Stimulated activated CD4-positive, alpha-beta T cell treated with anti-CD3 and anti-CD28 coated beads, Interleukin-15, amount 100 ng/mL, for 48 hours (primary cell): Measurements from ENCODE around the gene ZNF557.

Experiments
- DNase-seq, 2 donors: peaks; one replicate each; pipeline ENCODE4 v3.0.0-alpha.2; 2020; ENCODE audit warnings: low read depth in 2 of 2

ZNF557 gene

GRCh38 chr19:7125221-7125620 is 55.7 kb downstream of the ZNF557 start:
- DNase-seq: no peak

- no peak for DNase-seq
Observed at GRCh38 chr19:7126132-7126531, 56.6 kb downstream of the ZNF557 start.

GRCh38 chr19:7130043-7130442 is 60.5 kb downstream of the ZNF557 start:
- no peak for DNase-seq

GRCh38 chr19:7132054-7132453 is 62.6 kb downstream of the ZNF557 start:
- DNase-seq: no peak

- DNase-seq: no peak
Observed at GRCh38 chr19:7137120-7137519, 67.6 kb downstream of the ZNF557 start.
